GM18498 (cell line): ENCODE data around the gene MIOS.
"Not testable (repeated sequence)": the region's sequence is repeated elsewhere in the genome, so short reads cannot be mapped to it uniquely, and the experiment has no call there.

Experiments
- ATAC-seq: cut with Tn5 transposase; IDR thresholded peaks from one replicate; pipeline ENCODE4 v1.9.1; 2021; ENCODE audit warnings: mild to moderate bottlenecking, moderate library complexity; ENCODE audit not compliant: unreplicated experiment

MIOS gene

GRCh38 chr7:7554021-7554432 lies 12.7 kb upstream of the MIOS start:
- no peak for ATAC-seq

- no peak for ATAC-seq
Observed at GRCh38 chr7:7554649-7555575, 11.8 kb upstream of the MIOS start.

DNA sequence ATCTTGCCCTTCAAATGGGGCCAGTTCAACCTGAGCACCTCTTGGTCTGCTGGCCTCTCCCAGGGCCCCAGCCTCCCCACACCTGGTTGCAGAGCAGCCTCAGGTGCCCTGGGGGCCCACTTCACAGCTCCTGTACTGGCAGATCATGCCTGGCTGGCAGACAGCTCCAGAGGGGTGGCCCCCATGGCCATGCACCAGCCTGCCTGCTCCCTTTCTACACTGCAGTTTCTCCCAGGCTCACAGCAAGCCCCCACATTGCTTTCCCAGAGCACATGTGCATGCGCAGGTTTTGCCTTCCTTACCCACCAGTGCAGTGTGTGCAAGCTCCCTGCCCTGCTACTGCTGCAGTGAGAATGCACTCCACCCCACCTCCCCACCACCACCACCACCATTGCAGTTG lies 9.8 kb upstream of the MIOS start:
- no peak for ATAC-seq

DNA sequence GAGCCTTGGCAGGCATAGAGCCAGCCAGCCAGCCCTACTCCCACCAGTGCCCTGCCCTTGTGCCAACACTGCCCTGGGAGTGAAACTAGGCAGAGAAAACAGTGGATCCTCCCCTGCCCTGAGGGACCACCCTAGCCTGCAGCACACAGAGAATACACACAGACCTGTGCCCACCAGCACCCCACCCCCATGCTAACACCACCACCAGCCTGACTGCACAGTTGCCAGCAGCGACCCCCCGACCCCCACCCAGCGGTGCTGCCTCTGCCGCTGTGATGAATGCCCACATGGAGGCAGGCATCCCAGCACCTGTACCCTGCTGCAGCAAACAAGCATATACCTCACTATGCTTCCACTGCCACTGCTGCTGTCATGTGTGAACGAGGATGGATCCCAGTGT lies 9.4 kb upstream of the MIOS start:
- no peak for ATAC-seq

DNA sequence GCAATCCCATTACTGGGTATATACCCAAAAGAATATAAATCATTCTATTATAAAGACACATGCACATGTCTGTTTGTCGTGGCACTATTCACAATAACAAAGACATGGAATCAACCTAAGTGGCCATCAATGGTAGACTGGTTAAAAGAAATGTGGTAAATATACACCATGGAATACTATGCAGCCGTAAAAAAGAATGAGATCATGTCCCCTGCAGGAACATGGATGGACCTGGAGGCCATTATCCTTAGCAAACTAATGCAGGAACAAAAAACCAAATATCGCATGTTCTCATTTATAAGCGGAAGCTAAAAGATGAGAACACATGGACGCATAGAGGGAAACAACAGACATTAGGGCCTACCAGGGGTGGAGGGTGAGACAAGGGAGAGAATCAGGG lies 5.1 kb upstream of the MIOS start:
- not testable (repeated sequence) for ATAC-seq

GRCh38 chr7:7562736-7563135 lies 3.9 kb upstream of the MIOS start:
- no peak for ATAC-seq

DNA sequence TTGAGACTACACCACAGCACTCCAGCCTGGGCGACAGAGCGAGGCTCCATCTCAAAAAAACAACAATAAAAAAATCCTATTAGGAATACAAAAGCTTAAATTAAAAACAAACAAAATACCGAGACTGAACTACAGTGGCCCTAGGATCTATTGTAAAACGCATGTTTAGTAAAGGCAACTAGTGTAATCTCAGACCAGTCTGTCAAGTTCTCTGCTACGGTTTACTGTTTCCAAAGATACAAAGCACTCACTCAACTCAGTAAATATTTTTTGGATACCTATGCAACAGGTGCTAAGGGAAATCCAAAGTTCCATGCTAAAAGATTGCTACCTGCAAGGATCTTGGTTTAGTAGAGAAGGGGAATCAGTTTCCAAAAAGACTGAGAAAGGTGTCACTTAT lies 3.4 kb upstream of the MIOS start:
- ATAC-seq, result no peak

DNA sequence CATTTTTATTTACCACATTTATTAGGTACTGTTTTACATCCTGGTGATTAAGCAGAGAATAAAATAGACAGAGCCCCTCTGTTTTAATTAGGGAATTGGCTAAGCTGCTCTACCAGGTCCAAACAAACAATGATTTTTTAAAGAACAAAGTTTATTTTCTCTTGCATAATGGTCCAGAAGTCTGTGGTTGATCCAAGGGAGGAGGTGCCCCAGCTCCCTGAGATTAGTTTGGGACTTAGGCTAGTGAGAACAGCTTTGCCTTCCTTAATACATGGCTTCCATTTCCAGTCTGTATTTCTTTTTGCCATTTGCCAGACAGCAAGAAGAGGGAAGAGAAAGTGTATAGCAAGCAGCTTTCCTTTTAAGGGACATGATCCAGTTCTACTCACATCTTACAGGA lies 2.9 kb upstream of the MIOS start:
- no peak for ATAC-seq

- ATAC-seq, result no peak
Observed at GRCh38 chr7:7564323-7564780, 2.3 kb upstream of the MIOS start.

DNA sequence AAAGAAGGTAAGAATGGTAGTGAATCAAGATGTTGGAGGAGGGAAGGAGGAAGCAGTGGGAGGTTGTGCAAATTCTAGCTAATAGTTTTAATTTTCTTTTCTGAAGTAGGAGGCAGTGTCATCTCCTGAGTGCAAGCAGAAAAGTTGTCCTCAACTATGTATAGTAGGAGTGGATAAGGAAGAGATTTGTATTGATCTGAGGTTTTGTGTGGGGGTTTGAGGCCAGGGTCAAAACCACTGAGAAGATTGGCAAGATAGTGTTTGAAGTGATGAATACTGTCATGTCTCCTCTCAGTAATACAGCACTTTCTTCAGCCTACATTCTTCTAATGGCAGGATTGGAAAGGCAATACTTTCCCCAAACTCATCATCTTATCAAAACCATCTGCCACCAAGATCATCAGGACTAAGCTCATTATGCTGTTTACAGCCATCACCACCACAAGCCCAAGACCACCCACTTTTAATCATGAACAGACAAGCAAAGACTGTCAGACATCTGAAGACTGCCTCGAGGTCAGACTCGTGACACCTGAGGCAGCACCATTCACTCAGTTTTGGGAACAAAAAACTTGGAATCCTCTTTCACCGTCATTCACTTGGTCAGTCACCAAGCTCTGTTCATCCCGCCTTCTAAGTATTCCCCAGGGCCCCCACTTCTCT lies 1.5 kb upstream of the MIOS start:
- no peak for ATAC-seq

- peak; percentile 24 for ATAC-seq
Observed at GRCh38 chr7:7565746-7566650, 686 bp upstream of the MIOS start.

GRCh38 chr7:7567898-7568531 lies 1.3 kb downstream of the MIOS start:
- no peak for ATAC-seq

DNA sequence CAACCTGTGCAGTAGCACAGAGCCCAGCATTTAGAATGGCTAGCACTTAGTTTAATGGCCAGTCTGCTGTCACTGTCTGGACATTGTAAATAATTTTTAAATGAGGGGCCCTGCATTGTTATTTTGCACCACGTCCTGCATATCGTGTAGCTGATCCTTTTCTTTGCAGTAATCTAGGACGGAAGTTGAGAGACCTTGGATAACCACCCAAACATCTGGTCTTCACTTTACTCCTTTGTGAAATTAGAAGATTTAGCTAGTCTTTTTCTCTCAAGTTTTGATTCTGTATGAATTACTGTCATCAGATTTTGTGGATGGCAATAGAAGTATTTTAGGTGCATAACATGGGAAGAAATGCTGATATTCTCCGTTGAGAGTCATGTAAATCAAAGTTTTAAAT lies 1.9 kb downstream of the MIOS start:
- ATAC-seq, result no peak

- peak; percentile 35 for ATAC-seq
Observed at GRCh38 chr7:7569081-7569527, 2.4 kb downstream of the MIOS start.

GRCh38 chr7:7569615-7570014 lies 2.9 kb downstream of the MIOS start:
- ATAC-seq, result peak; percentile 18

DNA sequence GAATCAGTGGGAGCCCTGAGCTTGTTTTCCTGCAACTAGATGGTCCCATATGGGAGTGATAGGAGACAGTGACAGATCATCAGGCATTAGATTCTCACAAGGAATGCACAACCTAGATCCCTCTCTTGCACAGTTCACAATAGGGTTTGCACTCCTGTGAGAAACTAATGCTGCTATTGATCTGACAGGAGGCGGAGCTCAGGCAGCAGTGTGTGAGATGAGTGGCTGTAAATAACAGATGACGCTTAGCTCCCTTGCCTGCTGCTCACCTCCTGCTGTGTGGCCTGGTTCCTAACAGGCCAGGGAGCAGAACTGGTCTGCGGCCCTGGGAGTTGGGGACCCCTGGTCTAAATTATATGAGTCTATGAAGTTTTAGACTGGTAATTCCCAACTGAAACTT lies 3.9 kb downstream of the MIOS start:
- ATAC-seq, result no peak

GRCh38 chr7:7573701-7574100 lies 7.0 kb downstream of the MIOS start:
- ATAC-seq, result no peak

- no peak for ATAC-seq
Observed at GRCh38 chr7:7576344-7576743, 9.7 kb downstream of the MIOS start.

- no peak for ATAC-seq
Observed at GRCh38 chr7:7577888-7578287, 11.2 kb downstream of the MIOS start.

- no peak for ATAC-seq
Observed at GRCh38 chr7:7579638-7580037, 13.0 kb downstream of the MIOS start.
